ENCODE measurements around the gene MYBPC3.

MYBPC3 gene

DNA sequence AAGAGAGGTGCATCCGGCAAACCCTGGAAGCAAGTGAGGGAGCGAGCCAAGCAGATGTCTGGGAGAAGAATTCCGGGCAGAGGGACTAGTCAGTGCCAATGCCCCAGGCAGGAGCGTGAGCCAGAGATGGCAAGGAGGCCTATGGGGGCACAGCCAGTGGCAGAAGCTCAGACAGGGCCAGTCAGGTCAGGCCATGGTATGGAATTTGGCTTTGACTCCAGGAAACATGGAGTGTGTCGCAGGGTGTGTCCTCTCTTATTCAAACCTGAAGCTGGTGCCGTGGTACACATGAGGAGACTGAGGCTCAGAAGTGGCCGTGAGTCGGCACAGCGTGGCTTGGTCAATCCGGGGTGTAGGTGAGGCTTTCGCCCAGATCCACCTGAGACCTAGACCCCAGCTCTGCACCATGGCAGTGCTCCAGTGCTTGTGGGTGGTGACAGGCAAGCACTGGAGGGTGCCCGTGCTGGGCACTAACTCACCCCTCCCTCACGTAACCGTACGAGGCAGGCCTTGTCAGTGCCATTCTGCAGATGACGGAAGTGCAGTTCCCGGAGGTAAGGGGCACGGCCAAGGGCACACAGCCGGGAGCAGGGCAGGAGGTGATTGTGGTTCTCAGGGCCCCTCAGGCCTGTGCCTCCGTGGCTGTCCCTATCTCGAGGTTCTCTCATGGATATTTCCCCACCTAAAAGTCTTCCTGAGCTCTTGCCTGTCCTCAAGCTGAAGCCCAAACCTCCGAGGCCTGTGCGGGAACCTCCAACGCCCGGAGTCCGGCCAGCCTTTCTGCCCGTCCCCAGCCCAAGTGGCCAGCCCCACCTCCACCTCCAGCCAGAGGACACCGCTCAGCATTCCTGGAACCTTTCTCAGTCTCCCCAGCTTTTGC lies 36.4 kb upstream of the MYBPC3 start:
- Histone ChIP-seq H3K27me3 (replicated peaks; ENCODE audit: control insufficient read depth, insufficient read depth, low read length) (no peaks in the 10 kb centered on the region), H3K4me3 (replicated peaks; ENCODE audit: low read depth, low read length) (no peak overlapping the region), H3K36me3 (ENCODE audit: control insufficient read depth, insufficient read depth, low read length) (no peaks in the 10 kb centered on the region)
- DNase-seq (ENCODE audit: extremely low read depth, insufficient read length) = no peak
- TF ChIP-seq, protein P1, sequence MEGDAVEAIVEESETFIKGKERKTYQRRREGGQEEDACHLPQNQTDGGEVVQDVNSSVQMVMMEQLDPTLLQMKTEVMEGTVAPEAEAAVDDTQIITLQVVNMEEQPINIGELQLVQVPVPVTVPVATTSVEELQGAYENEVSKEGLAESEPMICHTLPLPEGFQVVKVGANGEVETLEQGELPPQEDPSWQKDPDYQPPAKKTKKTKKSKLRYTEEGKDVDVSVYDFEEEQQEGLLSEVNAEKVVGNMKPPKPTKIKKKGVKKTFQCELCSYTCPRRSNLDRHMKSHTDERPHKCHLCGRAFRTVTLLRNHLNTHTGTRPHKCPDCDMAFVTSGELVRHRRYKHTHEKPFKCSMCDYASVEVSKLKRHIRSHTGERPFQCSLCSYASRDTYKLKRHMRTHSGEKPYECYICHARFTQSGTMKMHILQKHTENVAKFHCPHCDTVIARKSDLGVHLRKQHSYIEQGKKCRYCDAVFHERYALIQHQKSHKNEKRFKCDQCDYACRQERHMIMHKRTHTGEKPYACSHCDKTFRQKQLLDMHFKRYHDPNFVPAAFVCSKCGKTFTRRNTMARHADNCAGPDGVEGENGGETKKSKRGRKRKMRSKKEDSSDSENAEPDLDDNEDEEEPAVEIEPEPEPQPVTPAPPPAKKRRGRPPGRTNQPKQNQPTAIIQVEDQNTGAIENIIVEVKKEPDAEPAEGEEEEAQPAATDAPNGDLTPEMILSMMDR (IDR thresholded peaks at IDR 0.05; ENCODE audit: insufficient read depth, low read length, poor library complexity, severe bottlenecking) = no peak

- Histone ChIP-seq H3K27me3 (replicated peaks; ENCODE audit: control insufficient read depth, insufficient read depth, low read length) (no peaks in the 10 kb centered on the region), H3K4me3 (replicated peaks; ENCODE audit: low read depth, low read length) (no peak overlapping the region), H3K36me3 (ENCODE audit: control insufficient read depth, insufficient read depth, low read length) (no peaks in the 10 kb centered on the region)
- DNase-seq (ENCODE audit: extremely low read depth, insufficient read length) = no peak
- TF ChIP-seq, protein P1 (IDR thresholded peaks at IDR 0.05; ENCODE audit: insufficient read depth, low read length, poor library complexity, severe bottlenecking) = no peak
These were observed 35.6 kb upstream of the MYBPC3 start for GRCh38 chr11:47387944-47388696.

GRCh38 chr11:47384498-47384897 lies 32.0 kb upstream of the MYBPC3 start:
- Histone ChIP-seq H3K36me3 (ENCODE audit: control insufficient read depth, insufficient read depth, low read length) (no peaks in the 10 kb centered on the region), H3K4me3 (replicated peaks; ENCODE audit: low read depth, low read length) (no peak overlapping the region), H3K27me3 (replicated peaks; ENCODE audit: control insufficient read depth, insufficient read depth, low read length) (no peaks in the 10 kb centered on the region)
- no peak for DNase-seq (ENCODE audit: extremely low read depth, insufficient read length)
- TF ChIP-seq, protein P1 (IDR thresholded peaks at IDR 0.05; ENCODE audit: insufficient read depth, low read length, poor library complexity, severe bottlenecking) = no peak

GRCh38 chr11:47383071-47383470 lies 30.6 kb upstream of the MYBPC3 start:
- no peak for DNase-seq (ENCODE audit: extremely low read depth, insufficient read length)
- H3K27me3 ChIP-seq (replicated peaks; ENCODE audit: control insufficient read depth, insufficient read depth, low read length) = no peaks in the 10 kb centered on the region
- H3K36me3 ChIP-seq (ENCODE audit: control insufficient read depth, insufficient read depth, low read length) = no peaks in the 10 kb centered on the region
- TF ChIP-seq, protein P1 (IDR thresholded peaks at IDR 0.05; ENCODE audit: insufficient read depth, low read length, poor library complexity, severe bottlenecking) = no peak
- no peak overlapping the region for H3K4me3 ChIP-seq (replicated peaks; ENCODE audit: low read depth, low read length)

DNA sequence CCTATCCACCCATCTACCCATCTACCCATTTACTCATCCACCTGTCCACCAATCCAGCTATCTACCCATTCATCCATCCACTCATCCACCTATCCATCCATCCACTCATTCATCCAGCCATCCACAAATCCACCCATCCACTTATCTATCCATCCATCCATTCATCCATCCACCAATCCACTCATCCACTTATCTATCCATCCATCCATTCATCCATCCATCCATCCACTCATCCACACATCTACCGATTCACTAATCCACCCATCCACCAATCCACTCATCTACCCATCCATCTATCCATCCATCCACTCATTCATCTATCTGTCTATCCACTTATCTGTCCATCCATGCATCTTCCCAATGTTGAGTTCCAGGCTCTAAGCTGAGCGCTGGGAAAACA lies 27.6 kb upstream of the MYBPC3 start:
- Histone ChIP-seq H3K36me3 (ENCODE audit: control insufficient read depth, insufficient read depth, low read length) (peaks cover 6% of the 10 kb centered on the region), H3K27me3 (replicated peaks; ENCODE audit: control insufficient read depth, insufficient read depth, low read length) (no peaks in the 10 kb centered on the region), H3K4me3 (replicated peaks; ENCODE audit: low read depth, low read length) (no peak overlapping the region)
- DNase-seq (ENCODE audit: extremely low read depth, insufficient read length) = no peak
- TF ChIP-seq, protein P1 (IDR thresholded peaks at IDR 0.05; ENCODE audit: insufficient read depth, low read length, poor library complexity, severe bottlenecking) = no peak
